CD1c-positive myeloid dendritic cell (primary cell): Measurements from ENCODE around the gene SHF.
A peak's percentile ranks its signal among the peaks of the same experiment; 100 is the strongest.
"Not testable (repeated sequence)": the region's sequence is repeated elsewhere in the genome, so short reads cannot be mapped to it uniquely, and the experiment has no call there.

Experiments used
- DNase-seq: peaks from one replicate; pipeline ENCODE4 v3.0.0-alpha.2; 2016; ENCODE audit errors: extremely low spot score

SHF gene

DNA sequence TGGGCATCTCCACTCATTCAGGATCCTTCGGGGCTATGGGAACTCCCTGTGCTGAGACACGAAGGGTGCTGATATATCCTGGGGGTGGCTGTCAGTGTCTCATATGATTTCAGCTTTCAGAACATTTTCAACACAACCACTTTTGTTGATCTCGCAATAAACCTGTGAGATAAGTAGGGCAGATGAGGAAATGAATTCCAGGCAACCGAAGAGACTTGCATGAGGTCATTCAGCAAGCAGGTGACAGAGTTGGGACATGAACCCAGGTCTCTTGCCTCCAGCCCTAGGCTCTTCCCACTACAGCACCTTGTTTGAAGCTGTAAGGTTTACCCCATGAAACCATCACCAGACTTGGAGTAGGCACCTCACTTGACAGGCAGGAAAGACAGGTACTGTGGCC lies 41.4 kb downstream of the SHF start:
- DNase-seq = no peak

DNA sequence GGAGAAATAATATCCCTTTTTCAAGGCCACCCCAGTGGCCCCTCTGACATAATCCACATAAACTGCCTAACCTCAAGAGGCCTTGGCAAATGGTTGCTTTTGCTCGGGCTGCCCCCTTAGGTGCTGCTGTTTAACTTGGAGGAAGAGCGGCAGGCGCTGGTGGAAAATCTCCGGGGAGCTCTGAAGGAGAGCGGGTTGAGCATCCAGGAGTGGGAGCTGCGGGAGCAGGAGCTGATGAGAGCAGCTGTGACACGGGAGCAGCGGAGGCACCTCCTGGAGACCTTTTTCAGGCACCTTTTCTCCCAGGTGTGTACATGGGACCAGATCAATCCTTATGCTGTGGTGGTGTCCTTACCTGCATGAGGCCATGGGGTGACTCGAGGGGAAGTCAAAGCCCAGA lies 43.0 kb downstream of the SHF start:
- DNase-seq = no peak

DNA sequence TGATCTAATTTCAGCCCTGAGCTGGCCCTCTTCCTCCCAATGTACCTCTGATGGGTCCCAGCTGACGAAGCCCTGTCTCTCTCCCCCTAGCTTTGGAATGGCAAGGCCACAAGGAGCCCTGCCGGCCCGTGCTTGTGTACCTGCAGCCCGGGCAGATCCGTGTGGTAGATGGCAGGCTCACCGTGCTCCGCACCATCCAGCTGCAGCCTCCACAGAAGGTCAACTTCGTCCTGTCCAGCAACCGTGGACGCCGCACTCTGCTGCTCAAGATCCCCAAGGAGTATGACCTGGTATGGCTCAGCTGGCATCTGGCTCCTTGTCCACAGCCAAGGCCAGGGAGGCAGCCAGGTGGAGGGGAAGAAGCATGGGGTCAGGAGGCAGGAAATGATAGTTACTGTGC lies 43.8 kb downstream of the SHF start:
- DNase-seq = no peak

DNA sequence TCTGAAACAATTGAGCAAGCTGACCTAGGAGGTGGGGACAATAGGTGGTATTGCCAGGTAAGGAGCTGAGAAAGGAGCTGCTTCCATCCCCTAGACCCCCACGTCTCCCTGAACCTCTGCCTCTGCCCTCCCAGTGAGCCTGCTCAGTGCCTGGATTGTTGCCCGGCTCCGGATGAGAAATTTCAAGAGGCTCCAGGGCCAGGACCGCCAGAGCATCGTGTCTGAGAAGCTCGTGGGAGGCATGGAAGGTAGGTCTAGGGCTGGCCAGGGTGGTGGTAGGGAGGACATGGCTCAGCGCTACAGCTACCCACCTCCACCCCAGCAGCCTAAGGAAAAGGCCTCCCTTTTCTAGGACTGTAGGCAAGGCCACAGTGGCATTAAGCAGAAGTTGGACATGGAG lies 44.7 kb downstream of the SHF start:
- no peak for DNase-seq

DNA sequence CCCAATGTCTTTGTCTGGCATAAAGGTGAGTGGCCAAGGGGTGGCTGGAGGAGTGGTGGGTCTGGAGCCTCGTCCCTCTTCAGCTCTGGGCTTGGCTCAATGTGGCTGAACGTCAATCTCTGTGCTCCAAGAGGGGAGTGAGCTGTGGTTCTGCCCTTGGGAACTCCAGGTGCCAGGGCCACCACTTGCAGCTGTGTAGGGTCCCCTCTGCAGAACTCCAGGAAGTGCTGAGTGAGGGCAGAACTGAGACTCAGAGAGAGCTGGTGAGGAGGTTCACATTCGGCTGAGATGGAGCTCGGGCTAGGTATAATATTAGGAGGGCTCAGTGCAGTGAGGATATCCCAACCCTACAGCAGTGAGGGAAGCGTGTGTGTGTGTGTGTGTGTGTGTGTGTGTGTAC lies 46.4 kb downstream of the SHF start:
- DNase-seq = no peak

DNA sequence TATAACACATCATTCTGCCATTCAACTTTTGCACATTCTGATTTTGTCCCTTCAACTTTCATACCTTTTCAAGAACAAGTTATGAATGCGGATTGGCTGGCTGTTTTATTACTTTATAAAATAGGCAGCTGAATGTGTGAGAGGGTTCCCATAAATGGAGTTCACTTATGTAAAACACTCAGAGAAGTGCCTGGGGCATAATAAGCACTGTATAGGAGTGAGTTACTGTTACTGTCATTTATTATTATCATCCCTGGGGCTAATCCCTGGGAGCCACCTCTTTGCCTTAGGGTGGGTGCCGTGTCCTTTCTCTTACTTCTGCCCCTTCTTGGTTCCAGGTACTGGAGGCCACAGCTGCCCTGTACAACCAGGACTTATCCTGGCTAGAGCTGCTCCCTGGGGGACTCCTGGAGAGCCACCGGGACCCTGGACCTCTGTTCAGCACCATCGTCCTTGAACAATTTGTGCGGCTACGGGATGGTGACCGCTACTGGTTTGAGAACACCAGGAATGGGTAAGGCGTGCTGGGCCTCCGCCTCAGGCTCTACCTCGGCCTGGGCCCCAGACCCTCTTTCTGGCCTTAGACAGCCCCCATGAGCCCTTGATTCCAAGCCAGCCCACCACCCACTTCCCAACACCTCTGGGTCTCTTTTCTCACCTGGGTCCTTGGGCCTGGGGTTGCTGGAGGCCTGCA lies 47.1 kb downstream of the SHF start:
- no peak for DNase-seq

DNA sequence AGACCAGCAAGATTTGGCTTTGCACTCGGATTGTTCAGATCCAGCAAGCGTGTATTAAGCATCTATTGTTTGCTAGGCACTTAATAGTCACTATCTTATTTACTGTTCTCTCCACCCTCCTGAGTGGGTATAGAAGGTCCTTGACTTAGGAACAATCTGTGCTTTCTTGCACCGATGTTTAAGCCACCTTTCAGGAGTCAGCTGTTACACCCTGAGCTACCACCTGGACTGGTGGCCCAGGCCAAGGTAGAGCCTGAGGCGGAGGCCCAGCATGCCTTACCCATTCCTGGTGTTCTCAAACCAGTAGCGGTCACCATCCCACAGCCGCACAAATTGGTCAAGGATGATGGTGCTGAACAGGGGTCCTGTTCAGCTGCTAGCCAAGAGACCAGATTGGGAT lies 48.0 kb downstream of the SHF start:
- no peak for DNase-seq

DNA sequence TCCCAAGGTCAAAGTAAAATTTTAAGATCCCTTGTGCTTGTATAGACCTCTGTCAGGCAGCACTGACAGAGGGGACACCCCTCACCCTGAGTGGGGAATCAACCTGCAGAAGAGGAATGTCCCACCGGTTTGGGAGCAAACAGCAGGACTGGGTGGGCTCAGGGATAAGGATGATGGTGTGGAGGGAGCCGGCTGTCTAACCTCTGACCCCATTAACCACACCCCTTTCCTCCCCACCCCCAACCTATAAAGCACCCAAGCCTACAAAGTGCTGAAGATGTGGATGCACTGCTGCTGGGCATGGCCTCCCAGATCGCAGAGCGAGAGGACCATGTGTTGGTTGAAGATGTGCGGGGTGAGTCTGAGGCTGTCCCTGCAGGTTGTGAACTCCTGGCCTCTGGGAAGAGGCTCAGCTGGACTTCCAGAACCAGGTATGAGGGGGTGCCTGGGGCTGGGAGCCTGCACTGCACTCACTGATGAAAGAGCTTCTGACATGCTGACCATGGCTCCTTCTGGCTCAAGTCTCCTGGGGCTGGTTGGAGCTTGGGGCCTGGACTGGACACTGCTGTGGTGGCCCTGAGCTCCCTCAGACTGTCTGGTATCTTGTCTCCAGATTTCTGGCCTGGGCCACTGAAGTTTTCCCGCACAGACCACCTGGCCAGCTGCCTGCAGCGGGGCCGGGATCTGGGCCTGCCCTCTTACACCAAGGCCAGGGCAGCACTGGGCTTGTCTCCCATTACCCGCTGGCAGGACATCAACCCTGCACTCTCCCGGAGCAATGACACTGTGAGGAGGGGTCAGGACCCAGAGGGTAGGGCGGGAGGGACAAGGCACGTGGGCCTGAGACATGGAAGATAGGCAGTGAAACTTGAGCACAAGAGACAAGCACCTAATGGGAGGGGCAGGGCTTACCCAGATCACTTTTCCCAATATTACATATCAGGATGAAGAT lies 48.7 kb downstream of the SHF start:
- no peak for DNase-seq

DNA sequence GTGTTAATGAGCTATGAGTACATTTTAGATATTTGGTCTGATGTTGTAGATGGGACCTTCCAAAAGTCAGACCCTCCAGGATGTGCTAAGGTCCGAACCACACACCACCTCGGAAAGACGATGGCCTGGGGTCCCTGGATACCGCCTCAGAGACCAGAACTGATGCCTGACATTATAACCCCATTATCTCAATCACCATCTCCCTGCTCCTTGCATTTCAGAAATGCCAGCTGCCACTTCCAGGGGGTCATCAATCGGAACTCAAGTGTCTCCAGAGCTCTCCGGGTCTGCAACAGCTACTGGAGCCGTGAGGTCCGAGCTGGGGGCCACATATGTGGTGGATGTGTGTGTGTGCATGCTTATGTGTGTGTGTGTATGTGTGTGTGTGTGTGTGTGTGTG lies 50.1 kb downstream of the SHF start:
- DNase-seq = no peak

DNA sequence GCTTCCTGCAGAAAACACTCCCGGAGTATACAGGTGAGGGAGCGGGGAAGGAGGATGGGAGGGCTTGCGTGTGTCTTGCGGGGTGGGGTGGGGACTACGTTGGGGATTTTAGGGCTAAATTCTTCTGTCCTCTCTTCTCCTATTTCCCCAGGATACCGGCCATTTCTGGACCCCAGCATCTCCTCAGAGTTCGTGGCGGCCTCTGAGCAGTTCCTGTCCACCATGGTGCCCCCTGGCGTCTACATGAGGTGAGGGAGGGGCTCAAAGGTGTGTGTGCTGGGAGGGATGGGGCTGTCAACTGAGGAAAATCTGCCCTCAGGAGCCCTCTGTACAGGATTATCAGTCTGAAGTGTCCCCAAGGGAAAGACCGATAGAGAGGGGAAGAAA lies 51.4 kb downstream of the SHF start:
- DNase-seq = no peak

DNA sequence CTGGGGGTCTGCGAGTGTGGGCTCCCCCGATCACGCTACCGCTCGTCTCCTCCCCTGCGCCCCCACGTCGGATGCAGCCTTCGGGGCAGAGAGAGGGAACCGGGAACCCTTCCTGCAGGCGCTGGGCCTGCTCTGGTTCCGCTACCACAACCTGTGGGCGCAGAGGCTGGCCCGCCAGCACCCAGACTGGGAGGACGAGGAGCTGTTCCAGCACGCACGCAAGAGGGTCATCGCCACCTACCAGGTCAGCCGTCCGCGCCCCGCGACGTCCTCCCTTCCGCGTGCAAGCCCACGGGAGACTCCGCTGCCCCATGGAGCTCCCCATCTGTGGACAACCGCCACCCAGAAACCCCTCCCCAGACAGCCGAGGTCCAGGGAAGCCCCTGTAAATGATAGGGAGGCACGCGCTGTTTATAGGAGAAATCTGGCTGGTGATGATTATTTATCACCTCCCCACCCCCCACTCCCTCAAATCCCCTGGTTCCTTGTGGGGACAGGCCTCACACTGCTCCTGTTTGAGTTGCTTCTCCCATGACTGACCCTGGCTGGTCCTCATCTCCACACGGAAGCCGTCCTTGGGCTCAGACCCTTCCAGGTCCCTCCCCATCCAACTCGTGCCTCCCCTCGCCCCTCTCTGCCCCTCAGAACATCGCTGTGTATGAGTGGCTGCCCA lies 51.9 kb downstream of the SHF start:
- DNase-seq = not testable (repeated sequence)

DNA sequence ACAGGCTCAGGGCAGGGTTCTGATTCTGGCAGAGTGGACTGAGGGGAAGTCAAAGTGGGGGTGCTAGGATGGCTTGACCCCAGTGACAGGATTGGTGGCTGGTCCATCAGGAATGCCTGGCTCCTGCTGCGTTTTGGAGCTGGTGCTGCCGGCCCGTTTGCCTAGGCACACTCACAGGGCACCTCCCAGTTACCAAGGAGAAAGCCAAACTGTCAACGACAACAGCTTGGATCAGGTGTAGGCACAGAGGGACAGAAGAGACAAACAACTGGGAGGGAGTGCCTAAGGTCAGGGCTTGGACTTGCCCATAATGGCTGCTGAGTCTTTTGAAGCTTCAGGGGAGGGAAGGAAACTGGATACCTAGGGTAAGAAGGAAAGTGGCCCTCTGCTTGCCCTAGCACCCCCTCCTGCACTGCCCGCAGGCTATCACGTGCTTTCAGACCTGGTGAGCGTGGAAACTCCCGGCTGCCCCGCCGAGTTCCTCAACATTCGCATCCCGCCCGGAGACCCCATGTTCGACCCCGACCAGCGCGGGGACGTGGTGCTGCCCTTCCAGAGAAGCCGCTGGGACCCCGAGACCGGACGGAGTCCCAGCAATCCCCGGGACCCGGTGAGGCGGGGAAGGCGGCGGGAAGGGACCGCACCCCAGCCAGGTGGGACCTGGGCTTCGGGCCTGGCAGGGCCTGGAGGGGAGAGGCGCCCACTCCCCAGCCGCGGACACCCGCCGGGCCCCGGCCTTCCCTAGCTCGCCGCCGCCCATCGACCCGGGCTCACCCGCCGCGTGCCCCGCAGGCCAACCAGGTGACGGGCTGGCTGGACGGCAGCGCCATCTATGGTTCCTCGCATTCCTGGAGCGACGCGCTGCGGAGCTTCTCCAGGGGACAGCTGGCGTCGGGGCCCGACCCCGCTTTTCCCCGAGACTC lies 52.8 kb downstream of the SHF start:
- peak; percentile 17 for DNase-seq

DNA sequence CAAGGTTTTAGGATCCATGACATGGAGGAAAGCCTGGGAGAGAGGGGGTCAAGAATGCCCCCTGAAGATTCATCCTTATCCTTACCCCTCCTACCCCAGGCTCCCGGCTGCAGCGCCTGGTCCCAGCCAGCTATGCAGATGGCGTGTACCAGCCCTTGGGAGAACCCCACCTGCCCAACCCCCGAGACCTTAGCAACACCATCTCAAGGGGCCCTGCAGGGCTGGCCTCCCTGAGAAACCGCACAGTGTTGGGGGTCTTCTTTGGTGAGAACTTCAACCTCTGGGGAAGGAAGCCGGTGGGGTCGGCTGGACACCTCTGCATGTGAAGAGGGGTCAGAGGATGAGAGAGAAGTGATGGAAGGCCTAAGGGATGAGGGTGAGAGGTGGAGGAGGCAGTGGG lies 53.7 kb downstream of the SHF start:
- no peak for DNase-seq

DNA sequence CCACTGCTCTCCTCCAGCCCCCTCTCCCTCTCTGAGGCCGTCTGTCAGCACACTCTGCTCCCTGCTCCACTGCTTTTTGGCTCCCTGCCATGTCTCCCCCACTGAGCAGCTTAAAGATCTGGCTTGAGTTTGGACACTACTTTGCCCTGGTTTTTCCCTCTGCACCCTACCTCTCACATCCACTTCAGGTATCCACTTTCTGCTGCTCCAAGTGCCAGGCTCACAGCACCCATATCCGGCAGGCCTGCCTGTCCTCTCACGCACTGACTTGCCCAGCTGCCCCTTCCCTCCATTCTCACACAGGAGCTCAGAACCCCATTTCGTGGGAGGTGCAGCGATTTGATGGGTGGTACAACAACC lies 54.2 kb downstream of the SHF start:
- DNase-seq = no peak

DNA sequence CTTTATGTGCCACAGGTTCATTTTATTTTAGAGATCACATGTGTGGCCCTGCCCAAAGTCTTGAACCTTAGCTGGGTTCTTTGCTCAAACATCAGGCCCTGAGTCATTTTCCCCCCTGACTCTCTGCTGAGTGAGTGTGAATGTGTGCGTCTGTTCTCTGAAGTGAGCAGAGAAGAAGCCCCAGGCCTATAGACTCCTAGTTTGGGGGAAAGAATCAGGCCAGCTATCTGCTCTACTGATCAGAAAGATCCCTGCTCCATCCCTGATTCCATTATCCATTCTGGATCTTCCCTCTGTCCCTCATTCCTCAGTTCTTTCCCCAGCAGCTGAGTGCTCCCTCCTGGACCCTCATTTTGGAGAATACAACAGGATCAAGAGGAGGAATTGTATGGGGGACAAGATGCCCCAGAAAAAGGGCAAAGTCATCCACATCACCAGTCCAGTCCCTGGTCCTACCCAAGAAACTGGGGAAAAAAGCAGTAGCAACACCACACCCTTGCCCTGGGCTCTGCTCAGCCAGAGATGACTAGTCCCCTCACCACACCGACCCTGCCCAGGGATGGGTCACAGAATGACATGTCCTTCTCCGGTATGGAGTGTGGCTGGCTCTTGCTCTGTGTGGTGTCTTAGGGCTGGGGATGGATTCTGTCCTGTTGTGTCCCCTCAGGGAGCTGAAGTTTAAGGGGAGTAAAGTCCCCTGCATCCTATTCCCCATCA lies 54.8 kb downstream of the SHF start:
- DNase-seq = no peak

DNA sequence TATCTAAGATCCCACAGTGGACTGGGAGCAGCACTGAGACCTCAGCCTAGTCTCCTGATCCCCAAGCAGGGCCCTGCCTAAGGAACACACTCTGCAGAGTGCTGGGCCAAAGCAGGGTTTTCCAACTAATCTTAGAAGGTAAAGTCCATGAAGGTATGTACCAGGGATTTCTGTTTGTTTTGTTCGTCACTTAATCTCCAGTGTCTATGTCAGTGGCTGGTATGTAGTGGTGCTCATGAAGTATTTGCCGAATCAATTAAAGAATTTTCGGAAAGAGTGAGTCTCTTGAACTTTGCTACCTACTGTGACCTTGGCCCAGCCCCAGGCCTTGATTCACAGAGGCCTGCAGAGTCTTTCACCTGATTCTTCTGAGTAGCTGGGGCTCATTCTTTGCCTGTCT lies 56.3 kb downstream of the SHF start:
- DNase-seq = no peak

DNA sequence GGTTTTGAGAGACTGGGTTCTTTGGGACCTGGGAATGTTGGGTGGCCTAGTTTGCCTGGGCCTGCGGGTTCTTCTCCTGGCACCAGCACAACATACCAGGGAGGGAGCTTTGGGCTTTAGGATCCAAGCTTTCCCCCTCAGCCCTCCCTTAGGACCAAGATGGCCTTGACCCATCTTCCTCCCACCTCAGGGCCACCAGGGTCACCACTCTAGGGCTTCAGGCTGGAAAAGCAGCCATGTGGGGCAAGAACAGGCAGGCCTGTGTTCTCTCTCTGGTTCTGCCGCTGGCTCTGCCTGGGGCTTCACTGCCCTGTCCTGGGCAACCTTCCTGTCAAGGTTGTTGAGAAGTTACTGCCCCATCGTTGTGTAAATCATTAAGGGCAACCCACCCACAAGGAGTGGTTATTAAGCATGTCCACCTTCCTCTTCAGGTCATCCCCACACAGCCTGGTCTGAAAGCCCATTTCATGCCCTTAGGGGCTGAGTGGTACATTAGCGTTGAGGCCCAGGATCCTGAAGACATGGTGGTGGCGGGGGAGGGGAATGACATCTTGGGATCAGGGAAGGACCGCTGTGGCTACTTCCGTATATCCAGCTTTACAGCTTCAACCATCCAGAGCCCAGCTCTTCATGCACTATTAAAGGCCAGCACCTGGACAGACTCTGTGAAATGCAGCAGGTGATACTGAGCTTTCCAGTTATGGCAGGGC lies 57.3 kb downstream of the SHF start:
- DNase-seq = no peak

DNA sequence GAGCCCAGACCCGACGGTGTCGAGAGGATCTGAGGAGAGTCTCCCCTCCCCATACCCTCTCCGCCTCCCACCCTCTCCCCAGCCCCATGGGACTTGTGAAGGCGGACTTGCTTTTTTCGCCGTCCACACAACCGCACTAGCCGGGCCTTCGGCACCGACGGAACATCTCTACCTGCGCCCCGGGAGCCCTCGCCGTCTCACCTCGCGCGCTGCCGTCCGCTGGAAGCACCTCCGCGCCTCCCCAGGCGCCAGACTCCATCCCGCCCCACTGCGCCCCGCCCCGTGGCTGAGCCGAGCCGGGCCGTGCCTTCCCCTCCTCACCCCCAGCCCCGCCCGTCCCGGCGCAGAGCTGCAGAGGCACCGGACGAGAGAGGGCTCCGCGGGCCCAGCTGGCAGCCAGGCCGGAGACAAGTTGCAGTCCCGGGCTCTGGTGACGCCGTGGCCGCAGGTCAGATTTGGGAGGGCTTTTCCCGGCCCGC lies 58.1 kb downstream of the SHF start, which contains the start of the genes DUOX1 and DUOXA1:
Gene DUOX1, plus strand, starts transcription at position 344 of the 479 bp plus-strand sequence. CDS start 1,973 bp downstream, outside the sequence.
Gene DUOXA1, minus strand, starts transcription at position 229 of the 479 bp plus-strand sequence. CDS start 6,865 bp downstream, outside the sequence.
- no peak for DNase-seq

DNA sequence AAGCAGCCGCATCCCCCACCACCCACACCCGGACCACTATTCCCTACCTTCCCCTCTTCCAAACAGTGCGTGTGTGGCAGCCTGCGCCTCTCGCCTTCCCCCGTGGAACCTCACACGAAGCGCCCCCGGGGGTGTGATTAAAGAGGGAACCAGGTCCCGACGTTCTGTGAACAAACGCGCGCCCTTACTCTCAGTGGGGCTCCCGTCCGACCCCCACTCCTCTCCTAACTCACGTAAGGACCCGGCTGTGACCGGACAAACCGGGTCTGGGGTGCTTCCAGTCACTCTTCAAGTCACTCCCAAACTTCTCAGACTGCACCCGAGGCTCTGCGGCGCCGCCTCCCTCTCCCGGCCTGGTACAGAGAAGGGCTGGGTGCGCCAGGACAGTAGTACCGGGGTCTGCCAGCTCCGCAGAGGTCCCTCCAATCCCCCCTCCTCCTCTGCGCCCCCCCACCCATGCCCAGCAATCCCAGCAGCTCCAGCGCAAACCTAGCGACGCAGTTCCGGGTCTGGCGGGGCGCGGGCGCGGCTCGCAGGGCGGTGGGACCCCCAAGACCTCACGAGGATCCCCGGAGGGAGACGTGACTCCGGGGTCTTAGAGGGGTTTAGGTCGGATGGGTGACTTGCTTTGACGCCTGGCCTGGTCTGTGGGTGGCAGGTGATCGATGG lies 58.7 kb downstream of the SHF start:
- DNase-seq = no peak
